Hematopoietic multipotent progenitor cell (in vitro differentiated cells): ENCODE results near the gene ZNRF3. TPM values are rescaled to one million over a fixed set of nuclear protein-coding genes. Genes with fewer than 3 reads are reported as not detected.
"Not testable (repeated sequence)": the region's sequence is repeated elsewhere in the genome, so short reads cannot be mapped to it uniquely, and the experiment has no call there.

Experiments
- DNase-seq, 3 donors: peaks; one replicate each; pipeline ENCODE4 v3.0.0-alpha.2; 2011 to 2015; ENCODE audit warnings: low read depth in 2 of 3, low spot score in 2 of 3
- total RNA-seq: library from RNA; depleted of rRNA; stranded (reverse); fragments of >200 nt; gene quantifications from one replicate; pipeline ENCODE4 v1.2.3, GENCODE V29; 2012

ZNRF3 gene
- total RNA-seq, 1 donor: 3.2 TPM

GRCh38 chr22:28927630-28928029 lies 44.3 kb downstream of the ZNRF3 start:
- peak in 1 of 3 donors; percentile 15 for DNase-seq

DNA sequence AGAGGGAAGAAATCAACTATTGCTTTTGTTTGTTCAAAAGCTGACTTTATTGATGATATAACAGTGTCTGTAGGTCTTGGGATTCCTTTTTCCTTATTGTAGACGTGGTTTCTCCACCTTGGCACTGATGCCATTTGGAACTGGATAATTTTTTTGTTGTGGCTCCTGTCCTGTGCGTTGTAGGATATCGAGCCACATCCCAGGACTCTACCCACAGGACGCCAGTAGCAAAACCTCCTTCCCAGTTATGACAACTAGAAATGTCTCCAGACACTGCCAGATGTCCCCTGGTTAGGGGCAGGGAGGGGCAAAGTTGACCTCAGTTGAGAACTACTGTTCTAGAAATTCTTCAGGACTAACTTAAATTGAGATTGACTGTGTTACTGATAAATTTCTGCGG lies 45.8 kb downstream of the ZNRF3 start:
- no peak for DNase-seq

DNA sequence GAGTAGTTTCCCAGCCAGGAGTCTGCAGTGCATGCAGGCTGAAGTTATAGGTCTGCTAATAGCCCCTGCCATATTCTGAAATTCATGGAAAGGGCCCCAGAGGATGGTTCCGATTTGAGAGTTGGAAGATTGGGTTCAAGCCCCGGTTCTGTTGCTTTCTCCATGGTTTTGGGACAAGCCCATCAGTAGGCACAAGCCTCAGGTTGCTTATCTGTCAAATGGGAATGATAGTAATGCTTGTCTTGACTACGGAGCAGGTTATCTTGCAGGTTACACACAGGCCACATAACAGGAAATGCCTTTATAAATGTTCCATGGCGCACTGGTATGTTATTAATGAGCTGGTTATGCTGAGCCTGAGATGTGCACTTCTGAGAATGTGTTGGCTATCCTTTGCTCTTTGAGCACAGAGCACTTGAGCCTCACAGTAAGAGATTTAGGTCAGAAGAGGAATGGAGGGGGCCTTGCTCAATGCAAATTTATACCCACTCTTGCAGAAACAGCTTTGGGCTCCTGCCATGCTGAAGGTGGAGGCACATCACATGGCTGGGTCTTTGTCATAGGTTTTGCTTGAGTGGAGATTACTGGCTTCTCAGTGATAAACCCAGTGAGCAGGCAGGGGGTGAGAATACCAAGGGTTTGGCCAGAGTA lies 47.1 kb downstream of the ZNRF3 start:
- DNase-seq: no peak

- DNase-seq: no peak
Observed at GRCh38 chr22:28931844-28932567, 48.6 kb downstream of the ZNRF3 start.

DNA sequence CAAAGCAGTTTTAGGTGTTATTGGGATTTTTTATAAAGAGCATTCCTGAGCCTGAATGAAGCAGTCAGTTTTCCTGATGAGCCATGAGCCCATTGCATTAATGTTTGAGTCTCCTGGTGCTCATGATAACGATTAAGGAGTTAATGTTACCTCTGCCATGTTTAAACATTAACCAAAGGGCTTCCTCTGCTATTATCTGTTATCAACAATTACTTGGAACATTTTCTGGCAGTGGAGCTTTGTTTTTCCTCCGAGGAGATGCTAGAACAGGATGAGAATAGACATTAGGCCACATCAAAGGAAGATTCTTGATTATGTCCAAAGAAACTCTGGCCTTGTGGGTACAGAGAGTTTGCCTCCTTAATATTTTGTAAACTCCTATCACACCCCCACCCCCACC lies 49.9 kb downstream of the ZNRF3 start:
- no peak for DNase-seq

GRCh38 chr22:28934026-28934425 lies 50.7 kb downstream of the ZNRF3 start:
- DNase-seq: no peak

- no peak for DNase-seq
Observed at GRCh38 chr22:28935140-28935539, 51.8 kb downstream of the ZNRF3 start.

- peak in 1 of 3 donors; percentile 14 for DNase-seq
Observed at GRCh38 chr22:28935713-28936112, 52.3 kb downstream of the ZNRF3 start.

DNA sequence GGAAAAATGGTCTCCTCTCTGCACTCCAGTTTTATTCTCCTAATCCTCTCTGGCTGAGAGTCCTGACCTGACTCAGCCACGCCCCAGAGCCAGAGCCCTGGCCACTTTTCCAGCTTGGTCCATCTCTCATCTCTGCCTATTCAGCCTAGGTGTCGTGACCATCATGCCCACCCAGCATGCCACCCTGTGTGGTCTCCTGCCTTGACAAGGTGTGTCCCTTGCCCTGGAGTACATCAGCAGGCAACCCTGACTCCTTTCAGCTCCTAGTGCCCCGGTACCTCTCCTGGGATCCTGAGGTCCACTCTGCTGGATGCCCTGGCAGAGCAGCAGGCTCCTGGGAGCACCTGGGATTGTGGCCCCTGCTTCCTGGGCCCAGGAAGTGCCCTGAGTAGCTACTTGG lies 52.8 kb downstream of the ZNRF3 start:
- no peak for DNase-seq

- DNase-seq: no peak
Observed at GRCh38 chr22:28937206-28938025, 54.0 kb downstream of the ZNRF3 start.

DNA sequence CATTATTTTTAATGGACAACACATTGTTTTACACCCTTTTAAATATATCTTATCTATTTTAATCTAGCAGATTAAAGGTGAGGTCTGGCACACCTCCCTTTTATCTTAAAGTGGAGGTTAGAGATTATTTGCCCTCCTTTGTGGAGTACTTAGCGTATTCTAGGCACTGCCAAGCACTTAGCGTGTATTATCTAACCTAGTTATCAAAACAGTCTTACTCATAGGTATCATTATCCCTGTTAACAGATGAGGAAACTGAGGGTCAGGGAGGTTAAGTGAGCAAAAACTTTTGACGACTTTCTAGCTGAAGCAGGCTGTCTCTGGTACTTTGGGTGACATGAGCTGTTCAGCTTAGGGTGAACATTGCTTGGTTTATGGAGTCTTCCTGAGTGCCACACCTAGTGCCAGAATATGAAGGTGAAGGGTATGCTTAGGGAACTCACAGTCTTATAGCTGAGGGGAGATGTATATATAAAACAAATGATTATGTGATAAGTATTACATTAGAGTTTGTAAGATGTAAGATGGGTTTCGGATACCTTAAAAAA lies 55.0 kb downstream of the ZNRF3 start:
- no peak for DNase-seq

GRCh38 chr22:28939394-28939793 lies 56.0 kb downstream of the ZNRF3 start:
- DNase-seq: no peak

- DNase-seq: no peak
Observed at GRCh38 chr22:28939932-28940331, 56.6 kb downstream of the ZNRF3 start.

DNA sequence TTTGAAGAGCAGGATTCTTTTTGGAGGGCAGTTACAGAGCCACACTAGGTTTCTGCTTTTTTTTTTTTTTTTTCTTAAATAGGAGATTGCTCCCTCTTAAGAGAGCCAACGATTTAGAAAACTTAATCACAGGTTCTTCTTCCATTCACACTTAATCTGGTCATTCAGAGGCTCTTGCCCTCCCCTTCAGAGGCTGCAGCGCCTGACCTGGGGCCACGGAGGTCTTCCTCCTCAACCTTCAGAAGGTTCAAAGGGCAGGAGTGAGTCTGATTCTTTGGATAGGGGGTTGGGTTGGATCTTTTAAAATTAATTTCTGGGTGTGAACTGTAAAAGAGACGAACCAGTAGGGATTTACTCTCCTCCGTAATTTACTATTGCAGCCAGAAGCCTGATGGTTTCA lies 57.1 kb downstream of the ZNRF3 start:
- DNase-seq: no peak

GRCh38 chr22:28942333-28942732 lies 59.0 kb downstream of the ZNRF3 start:
- no peak for DNase-seq

GRCh38 chr22:28942801-28943500 lies 59.6 kb downstream of the ZNRF3 start:
- DNase-seq: no peak

- DNase-seq: peak in 2 of 3 donors; percentile 29 to 81
Observed at GRCh38 chr22:28943501-28943879, 60.1 kb downstream of the ZNRF3 start.

- DNase-seq: peak in 1 of 3 donors; percentile 13
Observed at GRCh38 chr22:28947125-28947524, 63.8 kb downstream of the ZNRF3 start.

- no peak for DNase-seq
Observed at GRCh38 chr22:28948424-28948823, 65.1 kb downstream of the ZNRF3 start.

DNA sequence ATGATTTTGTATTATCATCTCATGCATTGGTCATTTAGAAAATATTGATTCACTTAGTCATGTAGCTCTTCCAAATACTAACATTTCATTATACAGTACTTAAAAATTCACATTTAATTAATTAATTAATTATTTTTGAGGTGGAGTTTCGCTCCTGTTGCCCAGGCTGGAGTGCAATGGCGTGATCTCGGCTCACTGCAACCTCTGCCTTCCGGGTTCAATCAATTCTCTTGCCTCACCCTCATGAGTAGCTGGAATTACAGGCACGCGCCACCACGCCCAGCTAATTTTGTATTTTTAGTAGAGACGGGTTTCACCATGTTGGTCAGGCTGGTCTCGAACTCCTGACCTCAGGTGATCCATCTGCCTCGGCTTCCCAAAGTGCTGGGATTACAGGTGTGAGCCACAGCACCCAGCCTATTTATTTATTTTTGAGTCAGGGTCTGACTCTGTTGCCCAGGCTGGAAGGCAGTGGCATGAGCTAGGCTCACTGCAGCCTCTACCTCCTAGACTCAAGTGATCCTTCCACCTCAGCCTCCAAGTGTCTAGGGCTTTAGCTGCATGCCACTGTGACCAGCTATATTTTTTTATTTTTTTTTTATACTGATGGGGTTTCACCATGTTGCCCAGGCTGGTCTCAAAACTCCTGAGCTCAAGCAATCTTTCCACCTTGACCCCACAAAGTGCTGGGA lies 65.6 kb downstream of the ZNRF3 start:
- not testable (repeated sequence) for DNase-seq
